ENCODE measurements around the gene ACSM6.

ACSM6 gene

GRCh38 chr10:95260909-95261552 is 67.0 kb downstream of the ACSM6 start:
- peak; percentile 30 for DNase-seq (ENCODE audit: low read depth)
- Histone ChIP-seq H3K9ac (ENCODE audit: low read length) (peak overlapping the region; percentile 45), H3K9me3 (ENCODE audit: control insufficient read depth, low read length) (no peaks in the 10 kb centered on the region), H3K4me3 (ENCODE audit: low read length) (no peak overlapping the region), H3K36me3 (ENCODE audit: control insufficient read depth, insufficient read depth, low read length, severe bottlenecking) (peaks cover 33% of the 10 kb centered on the region), H3K27me3 (replicated peaks; ENCODE audit: control insufficient read depth, insufficient read depth, low read length) (no peaks in the 10 kb centered on the region), H3K4me1 (ENCODE audit: control insufficient read depth, insufficient read depth, low read length) (peaks cover 16% of the 10 kb centered on the region)

DNA sequence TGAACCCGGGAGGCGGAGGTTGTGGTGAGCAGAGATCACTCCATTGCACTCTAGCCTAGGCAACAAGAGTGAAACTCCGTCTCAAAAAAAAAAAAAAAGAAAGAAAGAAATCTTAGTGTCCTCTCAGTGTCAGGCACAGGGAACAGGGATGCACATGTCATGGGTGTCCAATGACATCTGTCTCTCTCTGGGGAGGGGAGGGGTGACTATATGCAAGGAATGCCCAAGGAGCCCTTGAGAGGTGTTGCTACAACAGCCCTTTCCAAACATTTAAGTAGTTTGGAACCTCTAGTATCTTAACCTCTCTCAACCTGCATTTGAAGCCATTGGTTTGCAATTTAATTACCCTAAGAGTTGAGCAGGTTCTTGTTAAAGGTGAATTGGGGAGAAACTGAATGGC is 67.9 kb downstream of the ACSM6 start:
- Histone ChIP-seq H3K4me1 (ENCODE audit: control insufficient read depth, insufficient read depth, low read length) (peaks cover 16% of the 10 kb centered on the region), H3K9ac (ENCODE audit: low read length) (no peak overlapping the region), H3K27me3 (replicated peaks; ENCODE audit: control insufficient read depth, insufficient read depth, low read length) (no peaks in the 10 kb centered on the region), H3K36me3 (ENCODE audit: control insufficient read depth, insufficient read depth, low read length, severe bottlenecking) (peaks cover 28% of the 10 kb centered on the region), H3K9me3 (ENCODE audit: control insufficient read depth, low read length) (no peaks in the 10 kb centered on the region), H3K4me3 (ENCODE audit: low read length) (no peak overlapping the region)
- DNase-seq (ENCODE audit: low read depth), result no peak

DNA sequence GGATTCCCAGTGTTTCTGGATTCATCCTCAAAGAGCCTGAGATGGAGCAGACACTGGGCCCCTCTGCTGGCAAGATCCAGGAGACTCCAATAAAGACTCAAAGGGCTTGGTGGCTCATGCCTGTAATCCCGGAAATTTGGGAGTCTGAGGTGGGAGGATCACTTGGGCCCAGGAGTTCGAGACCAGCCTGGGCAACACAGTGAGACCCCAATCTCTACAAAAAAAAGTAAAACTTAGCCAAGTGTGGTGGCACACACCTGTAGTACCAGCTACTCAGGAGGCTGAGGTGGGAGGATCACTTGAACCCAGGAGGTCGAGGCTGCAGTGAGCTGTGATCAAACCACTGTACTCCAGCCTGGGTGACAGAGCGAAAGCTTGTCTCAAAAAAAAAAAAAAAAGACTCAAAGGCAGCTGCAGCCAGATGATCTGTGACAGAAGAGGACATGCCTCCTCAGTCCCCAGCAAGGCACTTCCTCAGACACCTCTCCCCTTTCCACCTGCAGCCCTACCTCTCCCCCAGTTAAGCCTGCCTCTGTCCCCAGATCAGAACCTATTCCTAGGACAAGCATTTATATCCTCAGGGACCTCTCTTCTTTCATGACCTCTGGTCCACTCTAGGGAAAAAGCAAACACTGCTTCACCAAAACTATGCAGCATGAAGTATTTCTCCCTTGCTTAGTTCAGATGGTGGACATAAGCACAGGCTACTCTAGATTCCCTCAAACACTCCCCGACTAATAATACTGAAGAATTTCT is 68.9 kb downstream of the ACSM6 start:
- Histone ChIP-seq H3K36me3 (ENCODE audit: control insufficient read depth, insufficient read depth, low read length, severe bottlenecking) (peaks cover 19% of the 10 kb centered on the region), H3K27me3 (replicated peaks; ENCODE audit: control insufficient read depth, insufficient read depth, low read length) (no peaks in the 10 kb centered on the region), H3K4me3 (ENCODE audit: low read length) (no peak overlapping the region), H3K4me1 (ENCODE audit: control insufficient read depth, insufficient read depth, low read length) (peaks cover 18% of the 10 kb centered on the region), H3K9ac (ENCODE audit: low read length) (no peak overlapping the region), H3K9me3 (ENCODE audit: control insufficient read depth, low read length) (no peaks in the 10 kb centered on the region)
- DNase-seq (ENCODE audit: low read depth), result no peak

- peaks cover 19% of the 10 kb centered on the region for H3K36me3 ChIP-seq (ENCODE audit: control insufficient read depth, insufficient read depth, low read length, severe bottlenecking)
- H3K27me3 ChIP-seq (replicated peaks; ENCODE audit: control insufficient read depth, insufficient read depth, low read length), result no peaks in the 10 kb centered on the region
- no peak for DNase-seq (ENCODE audit: low read depth)
Measured at GRCh38 chr10:95263864-95264226, 69.8 kb downstream of the ACSM6 start.

GRCh38 chr10:95264227-95265051 is 70.4 kb downstream of the ACSM6 start:
- no peaks in the 10 kb centered on the region for H3K27me3 ChIP-seq (replicated peaks; ENCODE audit: control insufficient read depth, insufficient read depth, low read length)
- H3K4me3 ChIP-seq (ENCODE audit: low read length), result no peak overlapping the region
- H3K9me3 ChIP-seq (ENCODE audit: control insufficient read depth, low read length), result no peaks in the 10 kb centered on the region
- peaks cover 29% of the 10 kb centered on the region for H3K4me1 ChIP-seq (ENCODE audit: control insufficient read depth, insufficient read depth, low read length)
- H3K36me3 ChIP-seq (ENCODE audit: control insufficient read depth, insufficient read depth, low read length, severe bottlenecking), result peaks cover 18% of the 10 kb centered on the region
- DNase-seq (ENCODE audit: low read depth), result no peak
- H3K9ac ChIP-seq (ENCODE audit: low read length), result no peak overlapping the region

More at GRCh38 chr10:95263864-95264226, 69.8 kb downstream of the ACSM6 start:
- Histone ChIP-seq H3K4me3 (ENCODE audit: low read length) (no peak overlapping the region), H3K4me1 (ENCODE audit: control insufficient read depth, insufficient read depth, low read length) (peaks cover 27% of the 10 kb centered on the region), H3K9me3 (ENCODE audit: control insufficient read depth, low read length) (no peaks in the 10 kb centered on the region), H3K9ac (ENCODE audit: low read length) (no peak overlapping the region)

DNA sequence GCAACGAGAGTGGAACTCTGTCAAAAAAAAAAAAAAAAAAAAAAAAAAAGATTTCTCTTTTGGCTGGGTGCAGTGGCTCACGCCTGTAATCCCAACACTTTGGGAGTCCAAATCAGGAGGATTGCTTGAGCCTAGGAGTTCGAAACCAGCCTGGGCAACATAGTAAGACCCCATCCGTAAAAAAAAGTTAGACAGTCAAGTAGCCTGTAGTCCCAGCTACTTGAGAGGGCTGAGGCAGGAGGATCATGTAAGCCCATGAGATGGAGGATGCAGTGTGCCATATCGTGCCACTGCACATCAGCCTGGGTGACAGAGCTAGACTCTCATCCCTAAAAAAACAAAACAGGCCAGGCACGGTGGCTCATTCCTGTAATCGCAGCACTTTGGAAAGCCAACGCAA is 71.5 kb downstream of the ACSM6 start:
- H3K9me3 ChIP-seq (ENCODE audit: control insufficient read depth, low read length), result no peaks in the 10 kb centered on the region

GRCh38 chr10:95266674-95267095 is 72.6 kb downstream of the ACSM6 start:
- H3K4me3 ChIP-seq (ENCODE audit: low read length), result no peak overlapping the region
- no peak overlapping the region for H3K9ac ChIP-seq (ENCODE audit: low read length)
- H3K9me3 ChIP-seq (ENCODE audit: control insufficient read depth, low read length), result no peaks in the 10 kb centered on the region
- H3K4me1 ChIP-seq (ENCODE audit: control insufficient read depth, insufficient read depth, low read length), result peaks cover 13% of the 10 kb centered on the region
- H3K36me3 ChIP-seq (ENCODE audit: control insufficient read depth, insufficient read depth, low read length, severe bottlenecking), result peaks cover 19% of the 10 kb centered on the region
- H3K27me3 ChIP-seq (replicated peaks; ENCODE audit: control insufficient read depth, insufficient read depth, low read length), result no peaks in the 10 kb centered on the region
- DNase-seq (ENCODE audit: low read depth), result peak; percentile 70

More for the DNA sequence above, 71.5 kb downstream of the ACSM6 start:
- H3K9ac ChIP-seq (ENCODE audit: low read length), result no peak overlapping the region
- DNase-seq (ENCODE audit: low read depth), result no peak
- H3K4me1 ChIP-seq (ENCODE audit: control insufficient read depth, insufficient read depth, low read length), result peaks cover 24% of the 10 kb centered on the region
- H3K4me3 ChIP-seq (ENCODE audit: low read length), result no peak overlapping the region
- peaks cover 19% of the 10 kb centered on the region for H3K36me3 ChIP-seq (ENCODE audit: control insufficient read depth, insufficient read depth, low read length, severe bottlenecking)
- no peaks in the 10 kb centered on the region for H3K27me3 ChIP-seq (replicated peaks; ENCODE audit: control insufficient read depth, insufficient read depth, low read length)

- DNase-seq (ENCODE audit: low read depth), result no peak
- H3K36me3 ChIP-seq (ENCODE audit: control insufficient read depth, insufficient read depth, low read length, severe bottlenecking), result peaks cover 19% of the 10 kb centered on the region
- H3K4me3 ChIP-seq (ENCODE audit: low read length), result no peak overlapping the region
- peaks cover 13% of the 10 kb centered on the region for H3K4me1 ChIP-seq (ENCODE audit: control insufficient read depth, insufficient read depth, low read length)
- no peaks in the 10 kb centered on the region for H3K9me3 ChIP-seq (ENCODE audit: control insufficient read depth, low read length)
- no peaks in the 10 kb centered on the region for H3K27me3 ChIP-seq (replicated peaks; ENCODE audit: control insufficient read depth, insufficient read depth, low read length)
- H3K9ac ChIP-seq (ENCODE audit: low read length), result no peak overlapping the region
Measured at GRCh38 chr10:95267251-95267650, 73.2 kb downstream of the ACSM6 start.

DNA sequence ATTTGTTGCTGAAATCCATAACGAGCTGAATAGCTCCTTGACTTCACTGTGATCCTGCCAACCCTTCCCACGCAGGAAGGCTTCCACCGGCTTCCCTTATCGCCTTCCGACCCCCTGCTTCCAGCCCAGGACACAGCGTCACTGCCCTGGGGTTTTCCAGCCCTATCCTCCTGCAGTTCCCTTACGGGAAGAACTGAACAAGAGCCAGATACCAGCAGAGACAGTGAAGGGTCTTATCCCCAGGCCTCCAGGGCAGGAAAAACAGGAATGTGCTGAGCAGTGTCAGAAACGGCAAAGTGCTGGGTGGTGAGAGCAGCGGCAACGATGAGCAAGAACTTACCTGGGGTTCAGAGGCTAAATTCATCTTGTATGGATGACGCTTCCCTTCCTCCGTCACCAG is 74.4 kb downstream of the ACSM6 start:
- H3K4me1 ChIP-seq (ENCODE audit: control insufficient read depth, insufficient read depth, low read length), result peaks cover 18% of the 10 kb centered on the region
- H3K9ac ChIP-seq (ENCODE audit: low read length), result peak overlapping the region; percentile 5
- no peaks in the 10 kb centered on the region for H3K9me3 ChIP-seq (ENCODE audit: control insufficient read depth, low read length)
- no peak for DNase-seq (ENCODE audit: low read depth)
- peaks cover 15% of the 10 kb centered on the region for H3K36me3 ChIP-seq (ENCODE audit: control insufficient read depth, insufficient read depth, low read length, severe bottlenecking)
- no peaks in the 10 kb centered on the region for H3K27me3 ChIP-seq (replicated peaks; ENCODE audit: control insufficient read depth, insufficient read depth, low read length)
- no peak overlapping the region for H3K4me3 ChIP-seq (ENCODE audit: low read length)

DNA sequence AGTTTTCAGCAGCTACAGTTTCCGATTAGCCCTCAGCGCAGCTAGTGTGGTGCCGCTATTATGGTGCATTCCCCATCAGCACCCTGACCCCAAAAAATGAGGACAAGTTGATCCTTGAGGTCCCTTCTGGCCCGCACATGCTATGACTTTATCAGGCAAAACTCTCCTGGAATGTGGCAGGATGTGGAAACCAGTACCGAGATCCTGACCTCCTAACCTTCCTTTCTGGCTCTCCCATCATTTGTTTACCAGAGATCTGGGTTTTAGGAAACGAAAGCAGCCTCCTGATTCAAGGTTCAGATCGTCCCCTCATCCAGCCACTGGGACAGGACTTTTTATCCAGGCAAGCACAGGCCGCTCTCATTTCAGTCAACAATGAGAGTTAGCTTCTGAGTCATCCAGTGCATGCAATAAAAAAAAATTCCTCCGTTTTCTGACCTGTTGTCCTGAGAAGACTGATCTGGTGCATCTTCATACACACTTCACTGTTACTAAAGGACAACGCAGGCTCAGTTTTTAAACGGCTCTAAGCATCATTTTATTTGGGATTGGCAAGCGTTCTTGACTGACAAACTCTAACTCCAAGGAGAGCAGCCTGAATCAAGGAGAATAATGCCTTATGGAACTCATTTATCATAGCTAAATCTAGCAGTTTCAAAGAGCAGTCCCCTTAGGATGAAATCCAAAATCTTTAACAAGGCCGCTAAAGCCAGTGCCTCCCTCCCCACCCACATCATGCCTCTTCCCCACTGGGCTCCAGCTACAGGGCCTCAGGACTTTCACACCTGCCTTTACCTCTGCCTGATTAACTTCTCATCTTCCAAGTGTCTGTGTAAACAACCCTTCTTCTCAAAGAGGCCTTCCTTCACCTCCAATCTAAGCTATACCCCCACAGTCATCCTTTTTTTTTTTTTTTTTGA is 79.6 kb downstream of the ACSM6 start:
- peak; percentile 82 for DNase-seq (ENCODE audit: low read depth)
- Histone ChIP-seq H3K9ac (ENCODE audit: low read length) (peak overlapping the region; percentile 66), H3K4me3 (ENCODE audit: low read length) (peak overlapping the region; percentile 65), H3K36me3 (ENCODE audit: control insufficient read depth, insufficient read depth, low read length, severe bottlenecking) (peaks cover 6% of the 10 kb centered on the region), H3K9me3 (ENCODE audit: control insufficient read depth, low read length) (no peaks in the 10 kb centered on the region), H3K4me1 (ENCODE audit: control insufficient read depth, insufficient read depth, low read length) (peaks cover 50% of the 10 kb centered on the region), H3K27me3 (replicated peaks; ENCODE audit: control insufficient read depth, insufficient read depth, low read length) (no peaks in the 10 kb centered on the region)

Measured in adipocyte (in vitro differentiated cells).